Stimulated activated CD4-positive, alpha-beta T cell treated with anti-CD3 and anti-CD28 coated beads, TNF-alpha, amount 100 ng/mL, for 48 hours (primary cell): ENCODE data around the gene SECISBP2L.
A peak's percentile ranks its signal among the peaks of the same experiment; 100 is the strongest.
"Not testable (repeated sequence)": the region's sequence is repeated elsewhere in the genome, so short reads cannot be mapped to it uniquely, and the experiment has no call there.

Experiments used
- DNase-seq, 3 donors: peaks; one replicate each; pipeline ENCODE4 v3.0.0-alpha.2; 2020; ENCODE audit warnings: low read depth in 3 of 3

Gene SECISBP2L, protein sequence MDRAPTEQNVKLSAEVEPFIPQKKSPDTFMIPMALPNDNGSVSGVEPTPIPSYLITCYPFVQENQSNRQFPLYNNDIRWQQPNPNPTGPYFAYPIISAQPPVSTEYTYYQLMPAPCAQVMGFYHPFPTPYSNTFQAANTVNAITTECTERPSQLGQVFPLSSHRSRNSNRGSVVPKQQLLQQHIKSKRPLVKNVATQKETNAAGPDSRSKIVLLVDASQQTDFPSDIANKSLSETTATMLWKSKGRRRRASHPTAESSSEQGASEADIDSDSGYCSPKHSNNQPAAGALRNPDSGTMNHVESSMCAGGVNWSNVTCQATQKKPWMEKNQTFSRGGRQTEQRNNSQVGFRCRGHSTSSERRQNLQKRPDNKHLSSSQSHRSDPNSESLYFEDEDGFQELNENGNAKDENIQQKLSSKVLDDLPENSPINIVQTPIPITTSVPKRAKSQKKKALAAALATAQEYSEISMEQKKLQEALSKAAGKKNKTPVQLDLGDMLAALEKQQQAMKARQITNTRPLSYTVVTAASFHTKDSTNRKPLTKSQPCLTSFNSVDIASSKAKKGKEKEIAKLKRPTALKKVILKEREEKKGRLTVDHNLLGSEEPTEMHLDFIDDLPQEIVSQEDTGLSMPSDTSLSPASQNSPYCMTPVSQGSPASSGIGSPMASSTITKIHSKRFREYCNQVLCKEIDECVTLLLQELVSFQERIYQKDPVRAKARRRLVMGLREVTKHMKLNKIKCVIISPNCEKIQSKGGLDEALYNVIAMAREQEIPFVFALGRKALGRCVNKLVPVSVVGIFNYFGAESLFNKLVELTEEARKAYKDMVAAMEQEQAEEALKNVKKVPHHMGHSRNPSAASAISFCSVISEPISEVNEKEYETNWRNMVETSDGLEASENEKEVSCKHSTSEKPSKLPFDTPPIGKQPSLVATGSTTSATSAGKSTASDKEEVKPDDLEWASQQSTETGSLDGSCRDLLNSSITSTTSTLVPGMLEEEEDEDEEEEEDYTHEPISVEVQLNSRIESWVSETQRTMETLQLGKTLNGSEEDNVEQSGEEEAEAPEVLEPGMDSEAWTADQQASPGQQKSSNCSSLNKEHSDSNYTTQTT

GRCh38 chr15:49046220-49047102, at the start of gene SECISBP2L:
Gene SECISBP2L, minus strand, starts transcription at chr15:49046446. Its CDS starts 147 bp downstream, at chr15:49046299.
- DNase-seq, result peak; percentile 80 to 88 (median 86)

DNA sequence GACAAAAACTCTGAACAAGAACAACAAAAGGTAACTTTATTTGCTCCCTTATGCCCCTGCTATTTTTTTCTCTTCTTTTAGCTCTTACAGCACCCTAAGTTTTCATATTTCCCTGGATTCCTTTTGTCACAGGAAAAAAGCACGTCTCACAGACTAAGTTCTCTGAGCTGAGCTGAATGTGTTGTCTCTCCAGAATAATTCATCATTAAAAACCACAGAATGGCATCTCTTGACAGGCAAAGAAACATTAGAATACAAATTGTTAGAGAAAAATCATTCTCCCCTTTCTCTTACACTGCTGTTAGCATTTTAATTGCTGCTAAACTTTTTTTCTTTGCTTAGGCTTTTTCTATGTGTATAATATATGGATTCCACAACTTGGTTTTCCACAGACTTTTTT, 48.7 kb upstream of the SECISBP2L start:
- no peak for DNase-seq

DNA sequence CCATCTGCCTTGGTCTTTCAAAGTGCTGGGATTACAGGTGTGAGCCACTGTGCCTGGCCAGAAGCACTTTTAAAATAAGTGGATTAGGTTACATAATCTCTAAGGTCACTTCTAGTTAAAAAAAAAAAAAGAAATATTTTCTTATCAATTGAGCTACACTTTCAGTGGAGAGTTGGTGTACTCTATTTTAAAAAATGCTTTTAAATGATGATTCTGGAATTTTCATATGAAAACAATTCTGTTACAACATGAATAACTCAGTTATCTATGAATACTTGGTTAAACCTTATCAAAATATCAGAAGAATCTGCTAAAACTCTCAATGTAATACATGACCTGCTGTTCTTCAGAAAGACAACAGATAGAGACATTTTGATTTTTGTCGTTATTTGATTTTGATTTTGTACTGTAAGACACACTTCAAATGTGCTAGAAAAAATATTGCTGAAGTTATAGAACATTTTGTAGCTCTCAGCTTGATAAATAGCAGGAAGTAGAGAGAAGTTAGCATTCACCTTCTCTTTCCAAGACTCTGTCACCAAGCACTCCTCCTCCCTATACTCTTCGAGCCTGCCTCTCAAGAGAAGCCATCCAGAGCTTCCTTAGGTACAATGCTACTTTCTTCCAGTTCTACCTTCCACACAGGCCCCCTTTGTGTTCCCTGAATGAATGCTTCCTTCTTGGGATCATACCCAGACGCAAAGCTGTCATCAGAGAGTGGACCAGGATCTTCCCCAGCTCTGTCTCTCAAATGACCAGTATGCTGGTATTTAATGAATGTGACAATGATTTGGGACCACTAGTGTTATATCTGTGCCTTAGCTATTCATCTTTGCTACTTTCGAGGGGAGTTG, 47.2 kb upstream of the SECISBP2L start:
- no peak for DNase-seq

DNA sequence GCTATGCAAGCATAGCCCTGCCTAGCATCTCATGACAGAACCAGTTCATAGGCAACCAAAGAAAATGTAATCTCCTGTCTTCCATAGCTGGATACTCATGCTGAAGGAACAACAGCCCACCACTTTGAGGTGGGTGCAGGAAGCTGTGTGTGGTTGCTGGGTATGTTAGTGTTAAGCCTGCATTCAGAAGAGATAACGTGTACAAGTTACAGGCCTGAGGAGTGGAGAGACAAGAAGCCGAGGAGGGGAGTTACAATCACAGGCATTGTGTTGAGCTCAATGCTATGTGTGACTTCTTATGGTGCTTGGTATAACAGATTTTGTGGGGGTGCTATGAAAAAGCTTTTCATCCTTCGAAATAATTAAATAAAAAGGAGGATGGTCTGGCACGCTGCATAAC, 42.8 kb upstream of the SECISBP2L start:
- no peak for DNase-seq

DNA sequence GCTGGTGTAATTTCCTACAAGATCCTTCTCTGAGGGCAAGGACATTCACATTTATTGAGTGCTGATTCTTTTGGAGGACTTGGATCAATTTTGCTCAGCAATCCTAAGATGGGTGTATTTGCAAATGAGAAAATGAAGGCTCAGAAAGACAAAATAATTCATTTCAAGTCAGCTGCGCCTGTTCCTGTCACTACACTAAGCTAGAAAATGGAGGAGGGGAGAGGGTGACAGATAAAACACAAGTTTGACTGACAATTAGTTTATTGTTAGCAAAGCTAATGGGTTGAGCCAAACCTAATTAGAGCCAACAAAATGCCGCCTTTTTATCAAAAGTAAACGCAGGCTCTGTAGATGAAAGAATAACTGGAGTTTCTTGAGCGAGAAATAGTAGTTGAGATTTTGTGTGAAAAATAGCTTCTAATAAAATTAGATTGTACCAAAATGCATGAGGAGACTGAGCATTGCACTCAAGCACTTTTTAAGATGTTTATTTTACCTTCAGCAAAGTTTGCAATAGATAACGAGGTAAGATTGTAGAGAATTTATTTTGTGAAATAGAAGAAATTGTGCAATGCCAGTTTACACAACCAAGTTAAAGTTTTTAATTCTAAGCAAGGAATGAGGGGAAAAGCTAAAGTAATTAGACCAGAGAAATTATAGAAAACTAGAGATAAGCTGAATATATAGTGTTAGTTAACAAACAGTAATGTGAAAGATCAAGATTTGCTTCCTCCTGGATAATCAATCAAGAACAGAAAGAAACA, 39.6 kb upstream of the SECISBP2L start:
- no peak for DNase-seq

GRCh38 chr15:49084285-49084570, 38.0 kb upstream of the SECISBP2L start:
- DNase-seq, result no peak

GRCh38 chr15:49083401-49084284, 37.4 kb upstream of the SECISBP2L start:
- DNase-seq, result no peak

DNA sequence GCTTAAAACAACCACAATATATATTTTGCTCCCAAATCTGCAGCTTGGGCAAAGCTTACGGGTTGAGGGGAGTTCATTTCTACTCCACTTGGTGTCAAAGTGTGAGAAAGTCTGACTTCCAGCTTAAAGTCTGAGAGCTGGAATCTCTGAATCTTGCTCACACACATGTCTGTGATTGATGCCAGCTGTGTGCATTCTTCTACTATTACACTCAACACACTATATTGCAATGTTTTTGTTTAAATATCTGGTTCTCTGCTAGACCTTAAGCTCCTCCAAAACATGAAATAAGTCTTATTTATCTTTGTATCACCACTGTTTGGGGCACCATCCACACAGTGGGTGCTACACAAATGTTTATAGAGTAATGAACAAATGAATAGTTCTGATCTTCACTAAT, 36.7 kb upstream of the SECISBP2L start:
- DNase-seq, result no peak

- no peak for DNase-seq
Measured at GRCh38 chr15:49079340-49080039, 33.2 kb upstream of the SECISBP2L start.

- DNase-seq, result no peak
Measured at GRCh38 chr15:49075881-49076280, 29.6 kb upstream of the SECISBP2L start.

- not testable (repeated sequence) for DNase-seq
Measured at GRCh38 chr15:49074589-49075287, 28.5 kb upstream of the SECISBP2L start.

- DNase-seq, result no peak
Measured at GRCh38 chr15:49066372-49066771, 20.1 kb upstream of the SECISBP2L start.

DNA sequence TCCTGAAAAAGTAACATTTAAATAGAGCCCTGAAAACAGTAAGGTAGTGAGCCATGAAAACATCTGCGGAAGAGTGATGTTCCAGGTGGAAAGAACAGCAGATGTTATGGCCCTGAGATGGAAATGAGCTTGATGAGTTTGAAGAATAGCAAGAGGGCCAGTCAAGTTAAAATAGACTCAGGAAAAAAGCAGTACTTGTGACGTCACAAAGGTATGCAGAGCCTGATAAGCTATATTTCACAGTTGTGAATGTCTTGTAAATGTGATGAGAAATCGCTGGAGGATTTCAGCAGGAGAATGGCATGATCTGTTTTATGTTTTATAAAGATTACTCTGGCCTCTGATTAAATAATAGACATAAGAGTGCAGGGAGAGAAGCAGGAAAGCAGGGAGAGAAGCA, 18.6 kb upstream of the SECISBP2L start:
- DNase-seq, result no peak

GRCh38 chr15:49064281-49064653, 18.0 kb upstream of the SECISBP2L start:
- DNase-seq, result no peak

- no peak for DNase-seq
Measured at GRCh38 chr15:49063402-49064280, 17.4 kb upstream of the SECISBP2L start.

DNA sequence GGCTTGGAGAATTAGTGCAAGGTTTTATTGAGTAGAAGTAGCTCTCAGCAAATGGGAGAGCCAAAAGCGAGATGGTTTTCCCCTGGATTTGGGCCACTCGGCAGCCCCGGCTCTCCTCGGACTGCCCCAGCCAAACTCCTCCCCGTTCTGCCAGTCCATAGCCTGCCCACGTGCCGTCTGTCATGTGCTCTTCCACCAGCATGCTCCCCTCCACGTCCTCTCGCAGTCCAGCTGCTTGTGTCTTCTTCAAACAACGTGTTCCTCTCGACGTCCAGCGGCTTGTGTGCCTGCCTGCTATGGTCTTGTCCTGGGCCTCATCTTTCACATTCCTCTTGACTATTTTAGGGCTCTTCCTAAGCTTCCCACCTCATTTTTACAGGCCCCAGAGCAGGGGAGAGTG, 16.7 kb upstream of the SECISBP2L start:
- no peak for DNase-seq
